GM21381 (cell line): ENCODE results near the gene OR56A3.

ENCODE experiments used
- ATAC-seq: cut with Tn5 transposase; IDR thresholded peaks from one replicate; pipeline ENCODE4 v1.9.1; 2021; ENCODE audit warnings: mild to moderate bottlenecking, moderate library complexity; ENCODE audit not compliant: unreplicated experiment

Gene OR56A3

DNA sequence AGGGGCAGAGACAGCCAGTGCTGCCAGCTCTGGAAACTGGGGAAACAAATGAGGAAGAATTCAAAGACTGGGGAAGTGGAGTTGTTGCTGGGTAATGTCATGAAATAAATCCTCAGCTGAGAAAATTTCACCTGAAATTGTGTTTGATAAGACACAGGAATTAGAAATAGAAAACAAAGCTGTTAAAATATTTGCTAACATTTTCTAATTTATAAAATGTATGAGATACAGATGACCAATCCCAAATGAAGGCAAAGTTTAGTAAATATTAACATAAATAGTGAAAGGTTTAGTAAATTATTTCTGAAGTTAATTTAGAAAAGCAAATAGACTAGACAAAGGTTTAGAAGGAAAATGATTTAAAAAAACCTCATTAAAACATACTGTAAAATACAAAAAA lies 26.3 kb downstream of the OR56A3 start, which contains the start of gene OR56A5:
OR56A5 (minus strand) TSS at position 101 of the 400 bp plus-strand sequence; CDS start at position 101, 0 bp downstream.
- ATAC-seq = no peak

DNA sequence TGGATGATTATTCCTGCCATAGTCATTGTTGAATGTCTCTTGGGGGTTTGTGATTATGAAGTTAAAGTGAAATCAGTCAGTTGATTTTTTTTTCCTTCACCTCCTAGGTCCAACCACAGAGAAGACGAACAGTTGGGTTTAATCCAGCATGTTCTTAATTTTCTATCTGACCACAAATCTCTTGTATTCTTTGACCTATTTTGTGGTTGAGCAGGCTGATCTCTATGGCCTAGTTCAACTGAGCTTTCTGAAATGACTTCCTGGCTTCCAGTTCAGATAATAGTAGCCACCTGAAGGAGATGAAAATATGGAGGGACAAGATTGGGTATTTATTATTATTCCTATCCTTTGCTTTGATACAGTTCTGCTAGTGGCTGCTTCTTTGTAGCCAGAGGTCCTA lies 31.5 kb downstream of the OR56A3 start:
- no peak for ATAC-seq

DNA sequence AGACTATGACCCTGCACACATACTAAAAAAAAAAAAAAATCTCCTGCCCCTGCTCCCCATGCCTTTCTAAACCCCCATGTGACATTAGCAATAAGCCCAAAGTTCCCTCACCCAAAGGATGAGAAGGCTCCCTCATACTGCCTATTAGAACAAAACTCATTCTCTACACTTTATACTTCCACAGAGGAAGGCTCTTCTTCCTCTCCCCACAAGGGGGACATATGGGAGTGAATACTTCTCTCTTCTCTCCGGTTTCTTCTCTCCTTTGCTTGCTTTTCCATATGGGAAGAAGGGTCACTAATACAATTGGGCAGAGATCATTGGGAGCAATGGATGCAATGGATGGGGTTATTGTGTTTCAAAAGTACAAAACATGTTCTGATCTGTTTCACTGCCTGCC lies 41.4 kb downstream of the OR56A3 start:
- no peak for ATAC-seq

- ATAC-seq = no peak
These were observed 44.8 kb downstream of the OR56A3 start, which contains the start of gene OR52L1 for GRCh38 chr11:5986885-5987284. Gene OR52L1, minus strand, starts transcription at chr11:5986985. Its CDS starts 55 bp downstream, at chr11:5986930.

DNA sequence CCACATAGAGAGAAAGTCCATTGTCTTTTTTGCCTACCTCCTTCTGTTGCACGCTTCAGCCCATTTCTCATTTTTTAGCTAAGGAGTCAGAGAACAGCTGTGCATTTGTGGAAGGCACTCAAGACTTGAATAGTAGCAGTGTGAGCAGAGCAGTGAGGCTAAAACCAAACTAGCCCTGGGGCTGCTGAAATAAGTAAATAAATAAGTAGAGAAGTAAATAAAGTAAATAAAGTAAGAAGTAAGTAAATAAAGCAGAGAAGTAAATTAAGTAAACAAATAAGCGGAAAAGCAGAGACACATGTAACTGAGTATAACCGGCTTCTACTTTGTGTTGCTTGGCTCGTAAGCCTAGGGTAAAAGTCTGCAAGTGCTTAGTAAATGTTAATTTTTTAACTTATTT lies 47.2 kb downstream of the OR56A3 start:
- no peak for ATAC-seq

DNA sequence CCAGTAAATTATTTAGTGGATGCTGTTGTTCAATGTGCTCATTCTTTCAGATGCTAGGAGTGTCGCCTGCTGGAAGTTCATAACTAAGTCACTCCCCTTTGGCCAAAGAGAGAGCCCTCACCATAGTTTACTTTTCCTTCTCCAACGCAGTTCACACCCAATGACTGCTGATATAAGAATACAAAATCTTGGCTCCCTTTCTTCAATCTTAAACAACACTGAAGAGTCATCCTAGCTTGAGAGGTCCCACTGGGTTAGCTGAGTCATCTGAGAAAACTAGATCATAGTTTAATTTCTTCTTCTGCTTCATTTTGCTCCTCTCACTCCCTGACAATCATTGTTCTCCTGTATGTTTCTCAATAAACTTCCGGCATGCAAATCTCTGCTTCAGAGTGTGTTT lies 50.1 kb downstream of the OR56A3 start:
- no peak for ATAC-seq

- ATAC-seq = no peak
These were observed 50.7 kb downstream of the OR56A3 start for GRCh38 chr11:5992604-5993251.

DNA sequence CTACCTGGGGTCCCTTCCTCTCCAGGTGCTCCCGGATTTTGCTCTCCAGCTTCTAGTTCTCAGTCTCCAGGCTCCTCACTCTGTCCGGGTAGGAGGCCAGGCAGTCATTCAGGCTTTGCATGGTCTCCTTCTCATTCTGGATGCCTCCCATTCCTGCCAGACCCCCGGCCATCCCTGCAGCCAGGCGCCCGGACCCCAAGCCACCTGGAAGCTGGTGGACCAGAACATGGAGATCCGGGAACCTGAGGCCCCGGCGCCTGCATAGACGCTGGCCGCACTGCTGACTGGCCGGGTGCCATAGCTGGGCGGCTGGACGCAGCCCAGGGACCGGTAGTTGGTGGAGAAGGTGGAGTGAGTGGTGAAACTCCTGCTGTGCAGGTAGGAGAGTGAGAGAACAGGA lies 52.7 kb downstream of the OR56A3 start:
- no peak for ATAC-seq
